NCI-H1930 (cell line): ENCODE results near the gene CDK14.
"Not testable (repeated sequence)": the region's sequence is repeated elsewhere in the genome, so short reads cannot be mapped to it uniquely, and the experiment has no call there.

Experiments
- DNase-seq, 2 experiments: peaks; one replicate each; lab custom pipeline; 2025; lab: John Stamatoyannopoulos, UW

Gene CDK14

GRCh38 chr7:90629297-90629918 is 33.3 kb downstream of the CDK14 start:
- DNase-seq = peak in 1 of 2 experiments; percentile 7

- DNase-seq = no peak
Observed at GRCh38 chr7:90631502-90631901, 35.4 kb downstream of the CDK14 start.

DNA sequence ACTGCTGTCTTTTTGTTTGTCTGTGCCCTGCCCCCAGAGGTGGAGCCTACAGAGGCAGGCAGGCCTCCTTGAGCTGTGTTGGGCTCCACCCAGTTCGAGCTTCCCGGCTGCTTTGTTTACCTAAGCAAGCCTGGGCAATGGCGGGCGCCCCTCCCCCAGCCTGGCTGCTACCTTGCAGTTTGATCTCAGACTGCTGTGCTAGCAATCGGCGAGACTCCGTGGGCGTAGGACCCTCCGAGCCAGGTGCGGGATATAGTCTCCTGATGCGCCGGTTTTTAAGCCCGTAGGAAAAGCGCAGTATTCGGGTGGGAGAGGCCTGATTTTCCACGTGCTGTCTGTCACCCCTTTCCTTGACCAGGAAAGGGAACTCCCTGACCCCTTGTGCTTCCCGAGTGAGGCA is 43.6 kb downstream of the CDK14 start:
- DNase-seq = not testable (repeated sequence)

- no peak for DNase-seq
Observed at GRCh38 chr7:90642978-90643377, 46.9 kb downstream of the CDK14 start.

GRCh38 chr7:90645784-90646183 is 49.7 kb downstream of the CDK14 start:
- DNase-seq = no peak

DNA sequence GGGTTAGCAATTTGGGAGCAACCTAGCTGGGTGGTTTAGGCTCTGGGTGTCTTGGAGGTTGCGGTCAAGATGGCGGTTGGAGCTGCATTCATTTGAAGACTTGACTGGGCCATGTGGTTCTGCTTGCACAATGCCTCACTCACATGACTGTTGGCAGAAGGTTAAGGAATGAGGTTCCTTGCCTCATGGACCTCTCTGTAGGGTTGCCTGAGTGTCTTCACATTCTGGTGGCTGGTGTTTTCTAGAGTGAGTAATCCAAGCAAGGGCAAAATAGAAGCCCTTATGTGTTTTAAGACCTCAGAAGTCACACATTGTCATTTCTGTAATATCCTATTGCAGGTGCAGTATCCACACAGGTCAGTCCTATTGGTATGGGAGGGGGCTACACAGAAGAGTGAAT is 52.0 kb downstream of the CDK14 start:
- DNase-seq = no peak

- no peak for DNase-seq
Observed at GRCh38 chr7:90648834-90649233, 52.7 kb downstream of the CDK14 start.

DNA sequence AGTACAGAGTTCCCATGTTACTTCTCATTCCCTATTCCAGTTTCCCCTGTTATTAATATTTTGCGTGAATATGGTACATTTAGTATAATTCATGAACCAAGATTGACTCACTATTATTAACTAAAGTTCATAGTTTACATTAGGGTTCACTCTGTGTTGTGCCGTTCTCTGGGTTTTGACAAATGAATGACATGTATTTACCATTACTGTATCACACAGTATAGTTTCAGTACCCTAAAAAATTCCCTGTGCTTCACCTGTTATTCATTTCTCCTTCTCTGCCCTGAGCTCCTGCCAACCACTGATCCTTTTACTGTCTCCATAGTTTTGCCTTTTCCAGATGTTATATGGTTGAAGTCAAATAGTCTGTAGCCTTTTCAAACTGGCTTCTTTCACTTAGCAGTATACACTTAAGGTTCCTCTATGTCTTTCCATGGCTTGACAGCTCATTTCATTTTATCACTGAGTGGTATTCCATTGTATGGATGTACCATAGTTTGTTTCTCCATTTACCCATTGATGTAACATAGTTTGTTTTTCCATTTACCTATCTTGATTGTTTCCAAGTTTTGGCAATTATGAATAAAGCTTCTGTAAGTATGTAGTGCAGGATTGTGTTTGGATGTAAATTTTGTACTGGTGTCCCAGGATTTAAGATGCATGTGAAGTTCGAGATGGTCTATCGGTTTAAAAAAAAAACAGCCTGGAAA is 58.8 kb downstream of the CDK14 start:
- DNase-seq = no peak

DNA sequence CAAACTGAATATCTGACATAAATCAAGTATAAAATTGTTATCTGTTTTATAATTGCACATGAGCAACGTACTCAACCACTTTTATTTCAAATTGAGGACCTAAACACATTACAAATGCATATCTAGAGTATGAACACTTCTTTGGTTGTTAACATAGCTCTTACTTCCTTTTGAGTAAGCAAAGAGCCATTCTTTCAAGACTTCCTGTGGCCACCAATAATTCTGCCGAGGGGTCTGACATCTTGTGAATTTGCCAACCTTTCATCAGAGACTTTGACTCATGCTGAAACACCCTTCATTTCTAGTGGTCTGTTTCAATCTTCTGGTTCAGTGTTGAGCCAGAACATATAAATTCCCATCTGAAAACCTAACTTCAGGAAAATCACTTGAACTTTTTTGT is 59.4 kb downstream of the CDK14 start:
- no peak for DNase-seq

GRCh38 chr7:90657481-90657880 is 61.4 kb downstream of the CDK14 start:
- DNase-seq = no peak

DNA sequence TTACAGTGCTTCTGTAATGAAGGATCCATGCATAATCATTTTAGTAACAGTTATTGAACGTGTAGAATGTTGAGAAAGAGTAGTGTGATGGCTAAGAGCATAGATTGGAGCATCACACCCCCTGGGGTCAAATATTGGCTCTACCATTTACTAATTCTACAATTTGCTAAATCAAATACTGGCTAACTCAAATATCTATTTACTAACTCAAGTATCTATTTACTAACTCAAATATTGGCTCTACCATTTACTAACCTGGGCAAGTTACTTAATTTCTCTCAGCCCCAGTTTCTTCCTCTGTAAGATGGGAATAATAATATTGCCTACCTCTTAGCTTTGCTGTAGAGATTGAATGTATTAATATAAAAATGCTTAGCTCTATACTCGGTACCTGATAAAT is 64.0 kb downstream of the CDK14 start:
- DNase-seq = peak; percentile 19 to 69

- DNase-seq = no peak
Observed at GRCh38 chr7:90660819-90661218, 64.7 kb downstream of the CDK14 start.

DNA sequence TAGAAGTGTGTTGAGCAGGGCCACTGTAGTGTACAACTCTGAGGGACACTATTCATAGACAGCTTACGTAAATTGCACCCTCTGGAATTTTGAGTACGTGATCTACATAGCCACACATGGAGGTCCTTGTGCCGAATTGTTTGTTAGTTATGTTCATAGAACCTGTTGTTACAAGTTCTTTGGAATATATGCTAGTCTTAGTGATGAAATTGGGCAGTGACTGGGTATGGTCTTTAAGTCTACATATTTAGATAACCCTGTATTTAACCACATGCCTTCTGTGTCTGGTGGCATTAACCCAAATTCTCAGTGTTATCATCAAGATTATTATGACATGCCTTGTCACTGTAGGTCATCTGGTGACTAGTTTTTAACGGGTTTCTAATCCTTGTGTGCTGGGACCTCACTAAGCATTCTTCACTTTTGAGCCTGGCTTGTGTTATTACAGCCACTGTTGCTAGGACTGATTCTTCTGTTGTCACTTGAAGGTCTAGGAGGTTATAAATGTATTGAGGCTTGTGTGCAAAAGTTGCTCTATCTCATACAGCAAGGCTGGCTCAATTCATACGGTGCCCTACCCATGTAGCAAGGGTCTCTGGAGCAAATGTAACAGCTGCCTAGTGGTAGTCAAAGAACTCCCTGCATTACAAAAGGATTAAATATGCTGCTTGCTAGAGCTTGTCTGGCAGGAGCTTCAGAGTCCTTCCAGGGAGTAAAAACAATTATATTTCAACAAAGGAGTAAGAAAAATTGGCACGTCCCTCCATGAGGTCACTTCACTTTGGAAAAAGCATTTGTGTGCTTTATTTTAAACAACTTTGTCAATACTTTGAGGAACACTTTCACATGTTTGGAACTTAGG is 65.4 kb downstream of the CDK14 start:
- DNase-seq = no peak

- no peak for DNase-seq
Observed at GRCh38 chr7:90663176-90663575, 67.1 kb downstream of the CDK14 start.

DNA sequence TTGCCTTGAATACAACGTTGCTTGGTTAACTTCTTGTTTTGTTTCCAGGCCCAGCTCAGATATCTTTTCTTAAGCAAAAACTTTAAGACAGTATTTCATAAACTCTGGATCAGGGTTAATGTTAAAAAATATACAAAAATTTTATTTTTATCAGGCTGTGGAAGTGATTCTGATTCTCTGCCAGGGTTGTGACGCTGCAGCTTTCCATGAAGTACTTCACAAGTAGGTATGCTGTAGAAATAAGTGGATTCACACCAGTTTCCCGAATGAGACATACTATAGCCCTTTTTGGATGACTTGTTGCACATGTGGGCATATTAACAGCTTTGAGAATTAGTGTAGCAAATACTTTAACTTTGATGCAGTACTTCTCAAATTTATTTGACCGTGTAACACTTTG is 70.1 kb downstream of the CDK14 start:
- DNase-seq = no peak

DNA sequence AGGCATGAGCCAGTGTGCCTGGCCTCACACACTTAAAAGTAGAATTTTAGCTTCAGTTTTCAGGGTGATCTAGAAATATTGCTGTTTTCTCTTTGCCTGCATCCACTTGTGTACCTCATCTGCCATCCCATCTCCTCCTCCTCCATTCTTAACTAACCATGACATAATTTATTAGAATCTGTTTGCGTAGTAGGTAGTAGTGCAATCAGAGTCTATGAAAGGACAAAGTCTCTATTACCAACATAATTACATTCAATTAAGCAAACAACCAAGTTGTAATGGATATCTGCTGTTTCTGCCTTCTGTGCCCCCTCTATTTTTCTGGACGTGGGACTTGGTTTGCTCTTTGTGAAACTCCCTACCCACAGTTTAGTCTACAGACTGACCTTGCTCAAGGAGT is 72.9 kb downstream of the CDK14 start:
- DNase-seq = no peak

DNA sequence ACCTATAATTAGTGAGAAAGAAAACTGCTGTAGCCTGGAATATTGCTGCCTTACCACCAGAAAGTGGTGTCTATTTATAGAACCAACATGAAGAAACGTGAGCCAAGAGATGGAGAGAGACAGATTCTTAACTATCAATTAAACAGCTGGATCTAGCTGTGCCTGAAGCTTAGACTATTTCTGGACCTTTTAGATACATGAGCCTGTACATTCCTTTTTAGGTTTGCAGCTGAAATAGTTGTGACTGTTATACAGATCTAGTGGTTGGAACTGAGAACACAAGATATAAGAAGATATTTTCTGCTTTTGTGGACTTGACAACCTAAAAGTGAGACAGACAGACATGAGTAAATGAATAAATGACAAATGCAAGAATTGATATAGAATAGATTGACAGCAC is 73.4 kb downstream of the CDK14 start:
- DNase-seq = no peak

GRCh38 chr7:90671571-90671970 is 75.5 kb downstream of the CDK14 start:
- no peak for DNase-seq

GRCh38 chr7:90672210-90672609 is 76.1 kb downstream of the CDK14 start:
- DNase-seq = no peak

- DNase-seq = no peak
Observed at GRCh38 chr7:90674625-90675024, 78.5 kb downstream of the CDK14 start.

DNA sequence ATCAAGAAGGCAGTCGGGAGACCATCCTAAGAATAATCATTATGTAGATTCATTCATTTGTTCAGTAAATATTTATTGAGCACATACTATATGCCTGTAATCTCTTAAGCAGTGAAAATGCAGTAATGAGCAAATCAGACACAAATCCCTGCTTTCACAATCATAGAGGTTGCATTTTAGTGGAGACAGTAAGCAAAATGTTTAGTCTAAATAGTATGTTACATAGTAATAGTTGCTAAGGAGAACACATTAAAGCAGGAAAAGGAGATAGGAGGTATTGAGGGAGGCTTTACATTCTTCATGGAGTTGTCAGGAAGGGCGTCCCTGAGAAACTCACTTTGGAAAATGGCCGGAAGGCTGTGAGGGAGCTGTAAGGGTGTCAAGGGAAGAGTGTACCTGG is 79.9 kb downstream of the CDK14 start:
- no peak for DNase-seq

DNA sequence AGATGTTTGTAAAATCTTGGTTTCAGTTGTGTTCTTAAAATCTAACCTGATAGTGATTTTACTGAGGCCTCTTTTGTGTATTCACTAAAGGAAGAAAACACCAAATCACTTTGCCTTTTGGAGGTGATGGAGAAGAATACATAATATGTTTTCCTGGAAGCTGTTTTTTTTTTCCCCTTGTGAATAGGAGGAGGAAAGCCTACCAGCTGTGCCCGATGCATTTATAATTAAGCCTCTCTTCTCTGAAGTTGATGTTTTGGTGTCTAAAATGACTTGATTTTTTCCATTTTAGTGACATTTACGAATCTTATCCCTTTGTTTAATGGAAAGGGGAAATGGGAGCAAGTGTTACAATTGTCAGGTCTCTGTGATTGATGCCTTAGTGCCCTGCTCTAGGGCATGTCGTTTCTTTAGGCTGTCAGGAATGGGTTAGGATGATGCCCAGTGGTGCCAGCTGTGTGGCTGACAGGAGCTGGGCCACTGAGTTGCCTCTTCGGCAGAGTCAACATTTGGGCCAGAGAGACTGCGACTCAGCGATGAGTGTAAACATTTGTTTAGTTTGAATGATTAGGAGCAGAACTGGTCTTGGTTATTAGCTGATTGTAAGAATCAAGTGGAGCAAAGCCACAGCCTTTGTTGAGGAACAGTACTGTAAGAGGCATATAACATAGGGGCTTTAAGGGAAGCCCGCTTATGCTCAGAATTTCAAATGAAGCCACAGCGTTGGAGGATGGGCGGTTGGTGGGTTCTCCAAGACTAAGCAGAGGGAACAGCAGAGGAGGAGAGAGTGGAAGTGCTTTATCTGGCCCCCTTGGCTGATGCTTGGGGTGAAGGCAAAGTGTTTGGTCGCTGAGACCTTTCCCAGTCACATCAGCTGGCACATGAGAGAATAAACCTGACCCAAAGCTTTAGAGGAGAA is 81.6 kb downstream of the CDK14 start:
- no peak for DNase-seq
